ENCODE measurements around the gene TSPAN16.
"Not testable (repeated sequence)": the region's sequence is repeated elsewhere in the genome, so short reads cannot be mapped to it uniquely, and the experiment has no call there.

Gene TSPAN16

GRCh38 chr19:11306337-11306736 lies 10.4 kb downstream of the TSPAN16 start:
- DNase-seq (ENCODE audit: low read depth in 3 of 3, low spot score in 1 of 3): no peak

DNA sequence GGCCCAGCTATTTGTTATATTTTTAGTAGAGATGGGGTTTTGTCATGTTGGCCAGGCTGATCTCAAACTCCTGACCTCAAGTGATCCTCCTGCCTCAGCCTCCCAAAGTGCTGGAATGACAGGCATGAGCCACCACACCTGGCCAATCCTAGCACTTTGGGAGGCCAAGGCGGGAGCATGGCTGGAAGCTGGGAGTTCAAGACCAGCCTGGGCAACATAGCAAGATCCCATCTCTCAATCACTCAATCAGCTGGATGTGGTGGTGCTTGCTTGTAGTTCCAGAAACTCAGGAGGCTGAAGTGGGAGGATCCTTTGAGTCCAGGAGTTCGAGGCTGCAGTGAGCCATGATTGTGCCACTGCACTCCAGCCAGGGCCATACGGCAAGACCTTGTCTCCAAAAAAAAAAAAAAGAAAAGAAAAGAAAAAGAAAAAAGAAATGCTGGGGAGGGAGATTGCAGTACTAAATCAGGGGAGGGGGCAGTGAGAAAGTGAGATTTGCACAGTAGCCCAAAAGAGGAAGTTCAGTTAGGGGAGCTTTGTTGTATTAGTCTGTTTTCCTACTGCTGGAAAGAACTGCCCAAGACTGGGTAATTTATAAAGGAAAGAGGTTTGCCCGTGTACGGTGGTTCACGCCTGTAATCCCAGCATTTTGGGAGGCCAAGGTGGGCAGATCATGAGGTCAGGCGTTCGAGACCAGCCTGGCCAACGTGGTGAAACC lies 24.5 kb downstream of the TSPAN16 start:
- not testable (repeated sequence) for DNase-seq (ENCODE audit: low read depth in 3 of 3, low spot score in 1 of 3)

GRCh38 chr19:11321191-11322126 lies 25.5 kb downstream of the TSPAN16 start:
- no peak for DNase-seq (ENCODE audit: low read depth in 3 of 3, low spot score in 1 of 3)

DNA sequence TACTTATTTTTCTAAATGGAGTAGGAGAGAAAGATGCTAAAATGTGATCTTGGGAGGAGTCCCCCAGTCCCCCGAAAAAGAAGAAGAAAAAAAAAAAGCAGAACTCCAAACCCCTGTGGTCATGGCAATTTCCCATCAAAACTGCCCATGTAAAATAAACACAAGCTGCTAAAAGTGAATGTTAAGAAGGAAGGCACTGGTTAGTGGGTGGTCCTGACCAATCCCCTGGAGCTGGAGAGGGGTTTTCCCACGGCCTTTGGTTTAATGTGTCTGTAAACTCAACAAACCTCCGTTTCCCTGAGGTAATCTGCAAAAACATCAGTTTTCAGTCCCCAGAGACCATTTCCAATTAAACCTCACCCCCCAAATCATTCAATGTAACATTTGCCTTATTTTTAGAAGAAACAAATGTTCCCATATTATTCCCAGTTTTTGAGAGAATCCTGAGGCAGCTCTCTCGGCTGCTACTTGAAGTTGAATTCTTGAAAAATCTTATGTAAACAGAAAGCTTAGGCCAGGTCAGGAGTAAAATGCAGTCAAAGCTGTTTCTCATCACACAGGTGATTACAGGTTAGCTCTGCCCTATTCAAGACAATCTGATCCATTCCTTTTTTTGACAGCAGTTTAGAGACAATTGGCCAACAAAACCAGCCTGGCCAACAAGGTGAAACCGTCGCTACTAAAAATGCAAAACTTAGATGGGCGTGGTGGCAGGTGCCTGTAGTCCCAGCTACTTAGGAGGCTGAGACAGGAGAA lies 26.5 kb downstream of the TSPAN16 start:
- DNase-seq (ENCODE audit: low read depth in 3 of 3, low spot score in 1 of 3): no peak

DNA sequence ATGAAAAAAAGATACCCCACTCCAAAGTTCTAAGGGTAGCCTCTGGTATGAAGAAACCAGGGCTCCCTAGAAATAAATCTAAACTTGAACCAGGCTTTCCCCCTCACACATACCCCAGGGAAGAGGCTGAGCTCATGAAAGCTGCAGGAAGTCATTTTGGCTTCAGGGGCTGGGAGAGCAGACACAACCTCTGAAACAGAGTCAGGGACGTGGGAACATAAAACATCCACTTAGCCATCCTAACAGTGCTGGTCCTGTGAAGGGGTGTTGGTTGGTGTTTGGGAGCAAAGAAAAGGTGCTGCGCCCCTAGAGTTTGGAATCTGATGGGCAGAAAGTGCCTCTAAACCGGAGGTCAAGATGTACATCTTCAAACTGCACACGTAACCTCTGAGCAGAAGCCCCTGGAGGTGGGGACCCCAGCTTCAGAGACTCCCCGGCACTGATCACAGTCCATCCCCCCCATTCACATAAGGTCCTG lies 27.7 kb downstream of the TSPAN16 start:
- DNase-seq (ENCODE audit: low read depth in 3 of 3, low spot score in 1 of 3): no peak

- no peak for DNase-seq (ENCODE audit: low read depth in 3 of 3, low spot score in 1 of 3)
These were observed 28.2 kb downstream of the TSPAN16 start for GRCh38 chr19:11324079-11324661.

- DNase-seq (ENCODE audit: low read depth in 3 of 3, low spot score in 1 of 3): no peak
These were observed 28.9 kb downstream of the TSPAN16 start for GRCh38 chr19:11324748-11325389.

DNA sequence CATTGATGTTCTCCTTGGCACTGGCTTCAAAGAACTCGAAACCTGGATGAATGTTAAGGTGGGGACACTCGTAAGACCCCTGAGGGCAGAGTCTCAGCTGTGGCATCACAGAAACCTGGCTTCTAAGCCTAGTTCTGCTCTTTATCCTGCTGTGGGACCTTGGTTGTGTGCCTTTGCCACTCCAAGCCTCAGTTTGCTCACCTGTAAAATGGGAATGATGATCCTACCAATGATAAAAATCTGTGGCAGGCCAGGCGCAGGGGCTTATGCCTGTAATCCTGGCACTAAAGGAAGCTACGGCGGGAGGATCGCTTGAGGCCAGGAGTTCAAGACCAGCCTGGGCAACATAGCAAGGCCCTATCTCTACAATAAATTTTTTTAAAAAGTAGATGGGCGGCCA lies 29.6 kb downstream of the TSPAN16 start:
- no peak for DNase-seq (ENCODE audit: low read depth in 3 of 3, low spot score in 1 of 3)

GRCh38 chr19:11330127-11330526 lies 34.2 kb downstream of the TSPAN16 start:
- no peak for DNase-seq (ENCODE audit: low read depth in 3 of 3, low spot score in 1 of 3)

- no peak for DNase-seq (ENCODE audit: low read depth in 3 of 3, low spot score in 1 of 3)
These were observed 35.5 kb downstream of the TSPAN16 start for GRCh38 chr19:11331502-11331901.

DNA sequence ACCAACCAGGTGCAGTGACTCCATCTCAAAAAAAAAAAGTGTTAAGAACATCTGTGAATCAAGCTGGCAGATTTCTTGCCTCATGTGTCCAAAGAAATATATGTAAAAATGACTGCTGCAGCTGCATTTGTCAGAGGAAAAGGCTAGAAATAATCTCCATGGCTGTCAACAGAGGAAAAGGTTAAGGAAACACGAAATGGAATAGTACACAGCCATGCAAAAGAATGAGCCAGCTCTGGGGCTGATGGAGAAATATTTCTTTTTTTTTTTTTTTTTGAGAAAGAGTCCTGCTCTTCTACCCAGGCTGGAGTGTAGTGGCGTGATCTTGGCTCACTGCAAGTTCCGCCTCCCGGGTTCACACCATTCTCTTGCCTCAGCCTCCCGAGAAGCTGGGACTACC lies 36.9 kb downstream of the TSPAN16 start:
- DNase-seq (ENCODE audit: low read depth in 3 of 3, low spot score in 1 of 3): no peak

DNA sequence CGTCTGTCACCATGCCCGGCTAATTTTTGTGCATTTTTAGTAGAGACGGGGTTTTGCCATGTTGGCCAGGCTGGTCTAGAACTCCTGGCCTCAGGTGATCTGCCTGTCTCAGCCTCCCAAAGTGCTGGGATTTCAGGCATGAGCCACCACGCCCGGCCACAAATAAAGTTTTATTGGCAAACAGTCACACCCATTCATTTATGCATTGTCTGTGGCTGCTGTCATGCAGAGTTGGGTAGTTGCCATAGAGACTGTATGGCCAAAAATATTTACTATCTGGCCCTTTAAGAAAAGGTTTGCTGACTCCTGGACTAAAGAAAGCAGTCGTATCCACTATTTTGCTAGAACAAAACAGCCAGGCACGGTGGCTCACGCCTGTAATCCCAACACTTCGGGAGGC lies 37.9 kb downstream of the TSPAN16 start:
- DNase-seq (ENCODE audit: low read depth in 3 of 3, low spot score in 1 of 3): not testable (repeated sequence)

DNA sequence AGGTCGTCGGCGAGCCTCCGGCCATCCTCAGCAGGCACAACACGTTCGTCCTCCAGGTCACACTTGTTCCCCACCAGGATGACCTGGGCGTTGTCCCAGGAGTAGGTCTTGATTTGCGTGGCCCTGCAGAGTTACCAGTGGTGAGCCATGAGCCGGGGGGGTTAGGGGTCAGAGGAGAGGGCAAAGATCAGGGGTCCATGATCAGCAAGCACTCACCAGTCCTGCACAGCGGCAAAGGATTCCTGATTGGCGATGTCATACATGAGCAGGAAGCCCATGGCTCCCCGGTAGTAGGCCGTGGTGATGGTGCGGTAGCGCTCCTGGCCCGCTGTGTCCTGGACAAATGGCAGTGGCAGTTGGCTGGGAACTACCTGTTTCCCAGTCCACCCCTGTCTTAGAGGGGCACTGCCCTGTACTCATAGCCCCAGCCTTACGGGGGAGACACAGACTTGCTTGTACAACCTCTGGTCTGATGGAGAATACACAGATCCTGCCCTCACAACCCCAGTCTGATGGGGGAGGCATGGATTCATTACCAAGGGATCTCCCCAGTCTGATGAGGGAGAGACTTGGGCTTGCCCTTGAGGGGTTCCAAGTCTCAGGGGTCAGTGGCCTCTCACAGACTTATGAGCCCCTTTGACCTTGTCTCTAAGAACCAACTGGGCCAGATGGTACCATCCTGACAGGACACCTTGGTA lies 39.6 kb downstream of the TSPAN16 start:
- no peak for DNase-seq (ENCODE audit: low read depth in 3 of 3, low spot score in 1 of 3)

DNA sequence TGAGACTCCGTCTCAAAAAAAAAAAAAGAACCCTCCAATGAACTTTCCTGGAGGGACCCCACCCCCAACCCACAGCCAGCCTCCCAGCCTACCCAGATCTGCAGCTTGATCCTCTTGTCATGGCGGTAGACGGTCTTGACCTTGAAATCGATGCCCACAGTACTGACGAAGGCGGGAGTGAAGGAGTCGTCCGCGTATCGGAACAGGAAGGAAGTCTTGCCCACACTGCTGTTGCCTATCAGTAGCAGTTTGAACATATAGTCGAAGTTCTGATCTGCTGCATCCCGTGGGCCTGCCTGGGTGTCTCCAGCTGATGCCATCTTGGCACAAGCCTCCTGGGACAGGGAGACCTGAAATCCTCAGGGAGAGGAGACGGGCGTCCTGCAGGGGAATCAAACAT lies 41.1 kb downstream of the TSPAN16 start:
- DNase-seq (ENCODE audit: low read depth in 3 of 3, low spot score in 1 of 3): no peak

DNA sequence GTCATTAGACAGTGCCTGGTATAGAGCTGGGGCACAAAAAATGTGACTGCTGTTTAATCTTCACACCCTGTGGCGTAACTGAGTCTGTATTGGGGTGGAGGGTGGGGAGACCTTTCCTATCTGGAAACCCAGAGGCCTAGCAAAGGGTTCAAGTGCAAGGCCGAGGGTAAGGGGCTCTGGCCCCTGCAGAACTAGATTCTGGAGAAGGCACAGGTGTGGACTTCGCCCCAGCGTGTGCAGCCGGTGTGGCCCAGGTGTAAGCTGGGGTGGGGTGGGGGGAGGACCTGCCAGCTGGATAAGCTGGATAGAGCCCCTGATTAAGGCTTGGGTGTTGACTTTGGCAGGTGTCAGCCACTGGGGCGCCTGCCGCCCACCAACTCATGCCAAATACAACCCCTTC lies 42.2 kb downstream of the TSPAN16 start:
- DNase-seq (ENCODE audit: low read depth in 3 of 3, low spot score in 1 of 3): no peak

DNA sequence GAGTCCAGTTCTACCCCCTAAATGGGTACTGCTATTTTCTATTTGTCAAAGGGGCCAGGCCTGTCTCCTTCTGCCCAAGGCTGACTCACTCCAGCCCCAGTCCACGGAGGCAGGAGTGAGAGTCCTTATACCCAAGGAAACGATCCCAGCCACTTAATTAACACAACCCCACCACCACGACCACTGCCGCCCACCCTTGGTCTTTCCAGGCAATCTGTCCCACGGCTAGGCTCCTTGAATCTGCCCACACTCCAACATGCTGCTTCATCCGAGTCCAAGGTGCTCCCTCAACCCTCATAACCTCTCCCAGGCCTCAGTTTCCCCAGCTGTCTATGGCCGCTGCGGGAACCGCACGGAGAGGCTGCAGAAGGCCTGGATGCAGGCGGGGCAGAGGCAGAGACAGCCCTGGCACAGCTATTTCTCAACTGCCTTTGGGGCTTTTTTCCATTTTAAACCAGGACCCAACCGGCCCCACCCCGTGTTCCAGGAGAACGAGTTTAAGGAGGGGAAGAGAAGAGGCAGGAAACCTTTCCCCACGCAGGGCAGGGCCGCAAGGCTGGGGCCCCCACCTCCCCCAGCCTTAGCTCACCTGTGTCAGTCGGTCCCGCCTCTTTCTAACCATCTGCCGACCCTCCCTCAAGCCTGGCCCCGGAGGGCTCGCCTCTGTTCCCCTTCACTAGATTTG lies 42.8 kb downstream of the TSPAN16 start:
- DNase-seq (ENCODE audit: low read depth in 3 of 3, low spot score in 1 of 3): no peak

GRCh38 chr19:11339254-11340098 lies 43.5 kb downstream of the TSPAN16 start, which contains the start of gene RAB3D:
RAB3D (minus strand) TSS chr19:11339657; CDS start chr19:11337399, 2,258 bp downstream.
- peak; percentile 21 to 72 (median 55) for DNase-seq (ENCODE audit: low read depth in 3 of 3, low spot score in 1 of 3)

DNA sequence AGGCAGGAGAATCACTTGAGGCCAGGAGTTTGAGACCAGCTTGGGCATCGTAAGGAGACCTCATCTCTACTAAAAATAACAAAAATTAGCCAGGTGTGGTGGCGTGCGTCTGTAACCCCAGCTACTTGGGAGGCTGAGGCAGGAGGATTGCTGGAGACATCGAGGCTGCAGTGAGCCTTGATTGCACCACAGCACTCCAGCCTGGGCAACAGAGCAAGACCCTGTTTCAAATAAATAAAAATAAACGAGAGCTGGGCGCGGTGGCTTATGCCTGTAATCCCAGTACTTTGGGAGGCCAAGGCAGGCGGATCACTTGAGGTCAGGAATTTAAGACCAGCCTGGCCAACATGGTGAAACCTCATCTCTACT lies 44.1 kb downstream of the TSPAN16 start:
- DNase-seq (ENCODE audit: low read depth in 3 of 3, low spot score in 1 of 3): not testable (repeated sequence)
